ENCODE data around the gene LCAT.

DNA sequence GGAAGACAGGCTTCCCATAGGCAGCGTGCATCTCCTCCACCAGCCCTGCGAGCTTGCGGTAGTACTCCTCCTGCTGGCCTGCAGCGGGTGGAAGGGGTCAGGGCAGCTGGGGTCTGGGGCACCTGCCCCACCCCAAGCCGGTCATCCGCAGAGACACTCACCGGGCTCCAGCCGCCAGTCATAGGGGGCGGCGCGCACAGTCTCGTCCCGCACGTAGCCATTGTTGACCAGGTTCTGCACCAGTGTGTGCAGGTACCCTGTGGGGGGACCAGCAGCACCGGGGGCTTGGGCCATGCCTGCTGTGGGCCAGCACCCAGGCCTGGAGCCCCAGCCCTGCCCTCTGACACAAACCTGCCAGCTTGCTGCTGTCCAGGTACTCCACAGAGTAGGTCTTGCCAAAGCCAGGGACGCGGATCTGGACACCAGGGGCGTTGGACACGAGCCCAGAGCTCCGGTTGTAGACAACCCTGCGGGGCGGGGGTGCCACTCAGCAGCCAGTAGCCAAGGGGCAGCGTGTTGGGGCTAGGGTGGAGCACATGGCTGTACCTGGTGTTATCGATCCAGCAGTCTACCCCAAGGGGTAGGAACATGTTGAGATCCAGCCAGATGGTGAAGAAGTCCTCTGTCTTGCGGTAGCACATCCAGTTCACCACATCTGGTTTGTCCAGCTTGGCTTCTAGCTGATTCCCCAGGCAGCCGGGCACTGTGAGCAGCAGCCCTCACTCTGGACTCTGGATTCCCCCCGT lies 1.2 kb downstream of the LCAT start:
- TF ChIP-seq POLR2AphosphoS5 (IDR thresholded peaks at IDR 0.05; ENCODE audit: low read depth, low read length) (no peak), POLR2A (IDR thresholded peaks at IDR 0.05; ENCODE audit: low read depth, low read length) (no peak)
